Esophagus squamous epithelium (tissue), 5 donors: ENCODE data around the gene KRT16. TPM values are rescaled to one million over a fixed set of nuclear protein-coding genes. Genes with fewer than 3 reads are reported as not detected.
A peak's percentile ranks its signal among the peaks of the same experiment; 100 is the strongest.
"Not testable (repeated sequence)": the region's sequence is repeated elsewhere in the genome, so short reads cannot be mapped to it uniquely, and the experiment has no call there.

ENCODE experiments used
- DNase-seq: peaks from one replicate; lab custom pipeline; 2025; lab: John Stamatoyannopoulos, UW
- H3K27ac ChIP-seq, 4 donors: fragments of 200-600 bp; sonication (generic); one replicate each; pipeline ENCODE4 v1.5.1; 2016 to 2019; ENCODE audit warnings: mild to moderate bottlenecking in 1 of 4
- H3K27me3 ChIP-seq, 4 donors: fragments of 200-600 bp; sonication (generic); 1 replicate in 3 of 4; 2 replicates in 1 of 4; pipeline versions ENCODE4 v1.5.1 to v1.6.0; 2017 to 2021; ENCODE audit warnings: antibody characterized with exemption in 1 of 4
- H3K36me3 ChIP-seq, 3 donors: fragments of 200-600 bp; sonication (generic); one replicate each; pipeline ENCODE4 v1.5.1; 2016 to 2019
- H3K4me1 ChIP-seq, 3 donors: fragments of 200-600 bp; sonication (generic); one replicate each; pipeline ENCODE4 v1.5.1; 2017 to 2019
- H3K4me3 ChIP-seq, 4 donors: fragments of 200-600 bp; sonication (generic); 1 replicate in 3 of 4; 2 replicates in 1 of 4; pipeline ENCODE4 v1.5.1; 2016 to 2019; ENCODE audit warnings: mild to moderate bottlenecking in 2 of 4, moderate library complexity in 1 of 4
- H3K9me3 ChIP-seq, 3 donors: fragments of 200-600 bp; sonication (generic); one replicate each; pipeline ENCODE4 v1.5.1; 2016 to 2019
- CTCF ChIP-seq, 6 experiments: fragments of 450-650 bp in 4 of 6; fragments of 200-600 bp in 2 of 6; sonication (generic) in 2 of 6; IDR thresholded peaks; one replicate each; pipeline ENCODE4 v1.5.1; 2016 to 2019; ENCODE audit warnings: antibody characterized with exemption in 6 of 6, mild to moderate bottlenecking in 4 of 6, moderate library complexity in 4 of 6
- POLR2A ChIP-seq, 4 donors: fragments of 450-650 bp; IDR thresholded peaks; one replicate each; pipeline ENCODE4 v1.6.1; 2017; ENCODE audit warnings: antibody characterized with exemption in 4 of 4, mild to moderate bottlenecking in 4 of 4, moderate library complexity in 3 of 4
- WGBS, 2 donors: methylation state at CpG; one replicate each; pipeline ENCODE4 v1.1.5; 2018; 5-methylcytosine and 5-hydroxymethylcytosine counted together
- intact Hi-C: fragments of 100-400 bp; cut with DNase I; formaldehyde crosslinking; loops from one replicate; pipeline ENCODE4 v1.15.0; 2022
- total RNA-seq, 4 donors: library from RNA; depleted of rRNA; stranded (reverse); fragments of >200 nt; gene quantifications; one replicate each; pipeline ENCODE4 v1.1.0, GENCODE V29; 2016
- donor health status: DM: yes; HTN: yes; CAD: no.

KRT16 gene
- total RNA-seq, 4 donors from 2014 or later: 156 to 6,712 (median 1,275) TPM

- 47% methylated on average over 18 to 30 of the region's 33 CpGs for WGBS, 2 donors
- no peak for DNase-seq
- H3K9me3 ChIP-seq: no peaks in the 10 kb centered on the region
- peaks cover 0 to 55% (median 0%) of the 10 kb centered on the region in 4 donors for H3K27me3 ChIP-seq
- TF ChIP-seq POLR2A (IDR thresholded peaks at IDR 0.05): no peak
- TF ChIP-seq CTCF (IDR thresholded peaks at IDR 0.05): peak in 3 of 6 experiments; percentile 15 to 60 (median 38)
- intact Hi-C loops: loop anchor here (5.0 kb wide), 1 partner anchor 64 kb away; no protein-coding TSS in a partner anchor
- peak overlapping the region in 3 of 4 donors; percentile 9 to 35 (median 30) for H3K4me3 ChIP-seq
- H3K27ac ChIP-seq: peak overlapping the region in 3 of 4 donors; percentile 16 to 81 (median 17)
- H3K36me3 ChIP-seq: no peaks in the 10 kb centered on the region
- H3K4me1 ChIP-seq: peaks cover 0 to 76% (median 18%) of the 10 kb centered on the region in 3 donors
These were observed 29.1 kb downstream of the KRT16 start for GRCh38 chr17:41583137-41584127.

GRCh38 chr17:41582061-41582968 lies 30.3 kb downstream of the KRT16 start:
- intact Hi-C loops: loop anchor here (5.0 kb wide), 1 partner anchor 65 kb away; no protein-coding TSS in a partner anchor
- not testable (repeated sequence) for H3K9me3 ChIP-seq, H3K36me3 ChIP-seq, DNase-seq
- H3K27me3 ChIP-seq: peaks cover 0 to 50% (median 0%) of the 10 kb centered on the region in 4 donors
- peak overlapping the region in 1 of 4 donors; percentile 35 for H3K4me3 ChIP-seq
- peaks cover 0 to 70% (median 14%) of the 10 kb centered on the region in 3 donors for H3K4me1 ChIP-seq
- 51 to 59% methylated on average over 9 to 12 of the region's 13 CpGs for WGBS, 2 donors
- peak overlapping the region in 2 of 4 donors; percentile 33 to 81 for H3K27ac ChIP-seq

GRCh38 chr17:41581366-41582060 lies 31.1 kb downstream of the KRT16 start:
- TF ChIP-seq CTCF (IDR thresholded peaks at IDR 0.05): no peak
- no peak for TF ChIP-seq POLR2A (IDR thresholded peaks at IDR 0.05)
- Histone ChIP-seq H3K36me3 (no peaks in the 10 kb centered on the region), H3K9me3 (no peaks in the 10 kb centered on the region), H3K4me1 (peaks cover 0 to 73% (median 17%) of the 10 kb centered on the region in 3 donors), H3K27ac (peak overlapping the region; percentile 0 to 81 (median 66)), H3K27me3 (peaks cover 0 to 51% (median 0%) of the 10 kb centered on the region in 4 donors), H3K4me3 (no peak overlapping the region)
- 33 to 37% methylated on average over 3 to 4 of the region's 4 CpGs for WGBS, 2 donors
- intact Hi-C loops: loop anchor here (5.0 kb wide), 1 partner anchor 66 kb away; no protein-coding TSS in a partner anchor
- DNase-seq: no peak

- H3K27me3 ChIP-seq: peaks cover 0 to 55% (median 0%) of the 10 kb centered on the region in 4 donors
- H3K36me3 ChIP-seq: no peaks in the 10 kb centered on the region
- TF ChIP-seq POLR2A (IDR thresholded peaks at IDR 0.05) (no peak), CTCF (IDR thresholded peaks at IDR 0.05) (no peak)
- no peaks in the 10 kb centered on the region for H3K9me3 ChIP-seq
- no peak overlapping the region for H3K4me3 ChIP-seq
- H3K27ac ChIP-seq: peak overlapping the region; percentile 45 to 81 (median 66)
- 15 to 21% methylated on average over 1 of the region's 1 CpG for WGBS, 2 donors
- DNase-seq: no peak
- peaks cover 0 to 79% (median 19%) of the 10 kb centered on the region in 3 donors for H3K4me1 ChIP-seq
- intact Hi-C loops: loop anchor here (5.0 kb wide), 1 partner anchor 66 kb away; no protein-coding TSS in a partner anchor
These were observed 31.7 kb downstream of the KRT16 start for GRCh38 chr17:41580687-41581365.
